Liver (tissue), 3 donors: ENCODE measurements around the gene CEP95.

ENCODE experiments used
- ATF3 ChIP-seq: IDR thresholded peaks from 2 replicates; pipeline ENCODE4 v1.6.1; 2016; ENCODE audit warnings: antibody characterized with exemption
- JUND ChIP-seq, 2 donors: IDR thresholded peaks; 2 replicates each; pipeline ENCODE4 v1.6.1; 2016; ENCODE audit warnings: antibody characterized with exemption in 2 of 2
- MAX ChIP-seq: IDR thresholded peaks from 2 replicates; pipeline ENCODE4 v1.6.1; 2016; ENCODE audit warnings: antibody characterized with exemption
- RAD21 ChIP-seq, 2 donors: IDR thresholded peaks; 2 replicates each; pipeline ENCODE4 v1.6.1; 2016; ENCODE audit warnings: antibody characterized with exemption in 2 of 2, mild to moderate bottlenecking in 2 of 2
- TAF1 ChIP-seq: conservative IDR thresholded peaks from 2 replicates; pipeline ENCODE4 v1.6.1; 2016; ENCODE audit warnings: antibody characterized with exemption, mild to moderate bottlenecking
- TF ChIP-seq, protein P1 (sequence below): fragments of 150-350 bp; IDR thresholded peaks from 2 replicates; pipeline ENCODE4 v1.5.1; 2017; ENCODE audit warnings: improper control_type of control experiment, low read depth, low read length; ENCODE audit not compliant: missing input control
- TF ChIP-seq, protein P2 (sequence below): IDR thresholded peaks from 2 replicates; pipeline ENCODE4 v1.6.1; 2016; ENCODE audit warnings: antibody characterized with exemption
- donor health status: healthy.
- donor health status: healthy.

DNA sequence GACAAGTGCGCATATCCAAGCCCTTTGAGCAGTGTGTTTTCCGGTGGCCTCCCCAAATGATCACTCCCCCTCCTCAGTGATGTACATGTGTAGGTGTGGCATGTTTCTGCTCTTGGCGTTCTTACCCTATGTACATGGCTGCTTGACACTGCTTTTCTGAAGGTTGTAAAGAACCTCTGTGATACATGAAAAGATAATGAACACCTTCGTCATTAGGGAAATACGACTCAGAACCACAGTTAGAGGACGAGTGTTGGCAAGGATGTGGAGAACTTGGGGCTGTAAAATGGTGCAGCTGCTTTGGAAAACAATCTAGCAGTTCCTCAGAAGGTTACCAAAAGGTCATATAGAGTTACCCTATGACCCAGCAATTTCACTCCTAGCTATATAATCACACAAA lies 28.6 kb downstream of the CEP95 start:
- TF ChIP-seq, protein P1, sequence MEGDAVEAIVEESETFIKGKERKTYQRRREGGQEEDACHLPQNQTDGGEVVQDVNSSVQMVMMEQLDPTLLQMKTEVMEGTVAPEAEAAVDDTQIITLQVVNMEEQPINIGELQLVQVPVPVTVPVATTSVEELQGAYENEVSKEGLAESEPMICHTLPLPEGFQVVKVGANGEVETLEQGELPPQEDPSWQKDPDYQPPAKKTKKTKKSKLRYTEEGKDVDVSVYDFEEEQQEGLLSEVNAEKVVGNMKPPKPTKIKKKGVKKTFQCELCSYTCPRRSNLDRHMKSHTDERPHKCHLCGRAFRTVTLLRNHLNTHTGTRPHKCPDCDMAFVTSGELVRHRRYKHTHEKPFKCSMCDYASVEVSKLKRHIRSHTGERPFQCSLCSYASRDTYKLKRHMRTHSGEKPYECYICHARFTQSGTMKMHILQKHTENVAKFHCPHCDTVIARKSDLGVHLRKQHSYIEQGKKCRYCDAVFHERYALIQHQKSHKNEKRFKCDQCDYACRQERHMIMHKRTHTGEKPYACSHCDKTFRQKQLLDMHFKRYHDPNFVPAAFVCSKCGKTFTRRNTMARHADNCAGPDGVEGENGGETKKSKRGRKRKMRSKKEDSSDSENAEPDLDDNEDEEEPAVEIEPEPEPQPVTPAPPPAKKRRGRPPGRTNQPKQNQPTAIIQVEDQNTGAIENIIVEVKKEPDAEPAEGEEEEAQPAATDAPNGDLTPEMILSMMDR: no peak
- no peak for TF ChIP-seq ATF3
- no peak for TF ChIP-seq MAX
- no peak for TF ChIP-seq TAF1
- no peak for TF ChIP-seq RAD21 (IDR thresholded peaks at IDR 0.05)
- TF ChIP-seq JUND (IDR thresholded peaks at IDR 0.05): no peak
- TF ChIP-seq, protein P2, sequence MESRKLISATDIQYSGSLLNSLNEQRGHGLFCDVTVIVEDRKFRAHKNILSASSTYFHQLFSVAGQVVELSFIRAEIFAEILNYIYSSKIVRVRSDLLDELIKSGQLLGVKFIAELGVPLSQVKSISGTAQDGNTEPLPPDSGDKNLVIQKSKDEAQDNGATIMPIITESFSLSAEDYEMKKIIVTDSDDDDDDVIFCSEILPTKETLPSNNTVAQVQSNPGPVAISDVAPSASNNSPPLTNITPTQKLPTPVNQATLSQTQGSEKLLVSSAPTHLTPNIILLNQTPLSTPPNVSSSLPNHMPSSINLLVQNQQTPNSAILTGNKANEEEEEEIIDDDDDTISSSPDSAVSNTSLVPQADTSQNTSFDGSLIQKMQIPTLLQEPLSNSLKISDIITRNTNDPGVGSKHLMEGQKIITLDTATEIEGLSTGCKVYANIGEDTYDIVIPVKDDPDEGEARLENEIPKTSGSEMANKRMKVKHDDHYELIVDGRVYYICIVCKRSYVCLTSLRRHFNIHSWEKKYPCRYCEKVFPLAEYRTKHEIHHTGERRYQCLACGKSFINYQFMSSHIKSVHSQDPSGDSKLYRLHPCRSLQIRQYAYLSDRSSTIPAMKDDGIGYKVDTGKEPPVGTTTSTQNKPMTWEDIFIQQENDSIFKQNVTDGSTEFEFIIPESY: no peak
